ENCODE measurements around the gene ATXN1. TPM values are rescaled to one million over a fixed set of nuclear protein-coding genes. Genes with fewer than 3 reads are reported as not detected.

The ATXN1 gene
- total and polyA plus RNA-seq, 2 of the 8 experiments (the other 6 are each of a cell fraction or from before 2014, with no cell fraction given) = 1.6 to 4.0 TPM

DNA sequence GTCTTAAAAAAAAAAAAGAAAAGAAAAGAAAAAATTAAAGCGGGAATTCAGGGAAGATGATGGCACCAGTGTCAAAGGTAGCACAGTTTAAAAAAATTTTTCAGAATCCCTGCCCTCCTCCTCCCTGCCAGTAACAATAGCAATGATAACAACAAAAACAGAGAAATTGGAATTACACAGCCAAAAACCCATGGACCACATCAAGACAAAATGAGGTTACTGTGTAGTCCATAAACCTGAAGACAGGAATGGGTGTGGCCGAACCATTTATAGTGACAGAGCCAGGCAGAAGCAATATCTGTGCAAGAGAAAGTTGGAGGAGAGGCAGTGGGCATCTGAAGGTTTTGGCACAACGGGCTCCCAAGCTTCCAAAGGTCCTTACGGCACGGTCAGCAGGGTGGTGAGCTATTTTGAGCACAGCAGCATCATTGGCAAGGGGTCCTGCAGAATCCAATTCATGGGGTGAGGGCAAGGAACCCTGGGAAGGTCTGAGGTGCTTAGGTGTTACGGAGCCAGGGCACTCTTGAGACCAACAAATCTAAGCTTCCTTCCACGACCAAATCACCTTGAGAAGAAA is 320.5 kb downstream of the ATXN1 start:
- DNase-seq (ENCODE audit: low read depth in 1 of 2, low spot score in 2 of 2) (no peak), FAIRE-seq (no peak)
- H3K9me3 ChIP-seq (ENCODE audit: insufficient read depth in 2 of 2, low read depth in 1 of 2, low read length in 1 of 2) = no peaks in the 10 kb centered on the region
- H3K23me2 ChIP-seq (ENCODE audit: low read depth, low read length) = no peaks in the 10 kb centered on the region
- H4K8ac ChIP-seq (ENCODE audit: extremely low read depth, insufficient read depth, low read length) = no peak overlapping the region
- H2BK5ac ChIP-seq (ENCODE audit: low read depth, low read length) = no peak overlapping the region
- H2AK5ac ChIP-seq (ENCODE audit: low read depth, low read length) = no peak overlapping the region
- H3K56ac ChIP-seq (replicated peaks; ENCODE audit: insufficient read length, low read depth, low read length) = no peak overlapping the region
- no peaks in the 10 kb centered on the region for H3K4me1 ChIP-seq (replicated peaks in 1 of 4; ENCODE audit: control insufficient read depth in 3 of 4, insufficient read depth in 4 of 4, low read length in 3 of 4)
- H4K5ac ChIP-seq (ENCODE audit: insufficient read length, low read depth, low read length) = no peak overlapping the region
- no peak overlapping the region for H2BK20ac ChIP-seq (ENCODE audit: low read length)
- no peak overlapping the region for H3K4ac ChIP-seq (replicated peaks; ENCODE audit: insufficient read length, low read depth, low read length)
- no peaks in the 10 kb centered on the region for H3K27me3 ChIP-seq (replicated peaks in 1 of 4; ENCODE audit: control insufficient read depth in 3 of 4, extremely low read depth in 1 of 4, insufficient read depth in 3 of 4, low read length in 3 of 4)
- no peaks in the 10 kb centered on the region for H4K20me1 ChIP-seq (replicated peaks in 1 of 2; ENCODE audit: control insufficient read depth in 1 of 2, insufficient read depth in 2 of 2, low read length in 2 of 2)
- no peaks in the 10 kb centered on the region for H3K36me3 ChIP-seq (ENCODE audit: control insufficient read depth in 2 of 4, insufficient read depth in 4 of 4, low read length in 3 of 4)
- no peak overlapping the region for H3K27ac ChIP-seq (ENCODE audit: low read depth, low read length)
- no peak overlapping the region for H3K4me2 ChIP-seq (ENCODE audit: insufficient read depth in 1 of 2, low read depth in 2 of 2, low read length in 2 of 2)
- H3K4me3 ChIP-seq (ENCODE audit: extremely low read depth in 1 of 4, insufficient read depth in 2 of 4, low read depth in 3 of 4, low read length in 4 of 4) = no peak overlapping the region
- no peak overlapping the region for H3K18ac ChIP-seq (ENCODE audit: extremely low read depth, low read length)
- ChIA-PET CTCF (ENCODE audit: partially characterized antibody) (no interaction called here), POLR2A (ENCODE audit: partially characterized antibody) (interaction anchor here (0.9 kb wide), 1 partner anchor 8 kb away, joined by 3 read pairs; no protein-coding TSS in a partner anchor)
- H3K9ac ChIP-seq (replicated peaks in 1 of 4; ENCODE audit: extremely low read depth in 1 of 4, low read depth in 3 of 4, low read length in 3 of 4) = no peak overlapping the region
- H3K79me2 ChIP-seq (ENCODE audit: control insufficient read depth in 1 of 2, insufficient read depth in 2 of 2, low read length in 2 of 2) = no peaks in the 10 kb centered on the region
- no peak overlapping the region for H2BK120ac ChIP-seq (replicated peaks; ENCODE audit: low read depth, low read length)
- 95% methylated on average over 7 of the region's 7 CpGs; no CpG with 5 or more reads in 1 of the 2 experiments for whole genome bisulfite sequencing, 2 experiments (ENCODE audit: extremely low coverage in 1 of 2, insufficient coverage in 1 of 2, insufficient read length in 1 of 2, insufficient replicate concordance in 2 of 2, low coverage in 1 of 2, low lambda C conversion rate in 2 of 2, missing lambda C conversion rate in 1 of 2)
- H2AFZ ChIP-seq (ENCODE audit: low read length) = no peak overlapping the region
- H3K23ac ChIP-seq (ENCODE audit: insufficient read length) = no peak overlapping the region
- no peak overlapping the region for H2BK15ac ChIP-seq (ENCODE audit: low read length)
- no peak overlapping the region for H2BK12ac ChIP-seq (ENCODE audit: low read depth, low read length)
- no peak overlapping the region for H4K91ac ChIP-seq (replicated peaks; ENCODE audit: insufficient read length, low read length)
- no peaks in the 10 kb centered on the region for H3K79me1 ChIP-seq (ENCODE audit: low read depth, low read length)
- no peak overlapping the region for H3K14ac ChIP-seq (ENCODE audit: insufficient read length)
- no peak for TF ChIP-seq KDM1A (IDR thresholded peaks at IDR 0.05; ENCODE audit: borderline replicate concordance, low read length)
- no peak for TF ChIP-seq TEAD4 (IDR thresholded peaks at IDR 0.05; ENCODE audit: low read depth, low read length)
- TF ChIP-seq, protein P1, sequence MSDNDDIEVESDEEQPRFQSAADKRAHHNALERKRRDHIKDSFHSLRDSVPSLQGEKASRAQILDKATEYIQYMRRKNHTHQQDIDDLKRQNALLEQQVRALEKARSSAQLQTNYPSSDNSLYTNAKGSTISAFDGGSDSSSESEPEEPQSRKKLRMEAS (IDR thresholded peaks at IDR 0.05) = no peak
- TF ChIP-seq, protein P2, sequence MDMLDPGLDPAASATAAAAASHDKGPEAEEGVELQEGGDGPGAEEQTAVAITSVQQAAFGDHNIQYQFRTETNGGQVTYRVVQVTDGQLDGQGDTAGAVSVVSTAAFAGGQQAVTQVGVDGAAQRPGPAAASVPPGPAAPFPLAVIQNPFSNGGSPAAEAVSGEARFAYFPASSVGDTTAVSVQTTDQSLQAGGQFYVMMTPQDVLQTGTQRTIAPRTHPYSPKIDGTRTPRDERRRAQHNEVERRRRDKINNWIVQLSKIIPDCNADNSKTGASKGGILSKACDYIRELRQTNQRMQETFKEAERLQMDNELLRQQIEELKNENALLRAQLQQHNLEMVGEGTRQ (IDR thresholded peaks at IDR 0.05; ENCODE audit: low read length) = no peak
- no peak for TF ChIP-seq EGR1 (IDR thresholded peaks at IDR 0.05; ENCODE audit: borderline replicate concordance, low read depth, low read length)
- no peak for TF ChIP-seq CHD1 (IDR thresholded peaks at IDR 0.05; ENCODE audit: low read depth, low read length)
- no peak for TF ChIP-seq CTBP2 (IDR thresholded peaks at IDR 0.05; ENCODE audit: borderline replicate concordance, insufficient read depth, insufficient read length, low read length)
- no peak for TF ChIP-seq KDM4A (IDR thresholded peaks at IDR 0.05; ENCODE audit: low read depth, low read length, severe bottlenecking)
- no peak for TF ChIP-seq KDM5A (IDR thresholded peaks at IDR 0.05; ENCODE audit: low read length)
- no peak for TF ChIP-seq TAF7 (optimal IDR thresholded peaks at IDR 0.05; ENCODE audit: borderline replicate concordance, low read depth, low read length)
- no peak for TF ChIP-seq SP2 (IDR thresholded peaks at IDR 0.05; ENCODE audit: low read length)
- no peak for TF ChIP-seq HDAC2 (IDR thresholded peaks at IDR 0.05; ENCODE audit: borderline replicate concordance in 1 of 2, low read depth in 2 of 2, low read length in 2 of 2)
